ENCODE results near the gene SLC6A13.

DNA sequence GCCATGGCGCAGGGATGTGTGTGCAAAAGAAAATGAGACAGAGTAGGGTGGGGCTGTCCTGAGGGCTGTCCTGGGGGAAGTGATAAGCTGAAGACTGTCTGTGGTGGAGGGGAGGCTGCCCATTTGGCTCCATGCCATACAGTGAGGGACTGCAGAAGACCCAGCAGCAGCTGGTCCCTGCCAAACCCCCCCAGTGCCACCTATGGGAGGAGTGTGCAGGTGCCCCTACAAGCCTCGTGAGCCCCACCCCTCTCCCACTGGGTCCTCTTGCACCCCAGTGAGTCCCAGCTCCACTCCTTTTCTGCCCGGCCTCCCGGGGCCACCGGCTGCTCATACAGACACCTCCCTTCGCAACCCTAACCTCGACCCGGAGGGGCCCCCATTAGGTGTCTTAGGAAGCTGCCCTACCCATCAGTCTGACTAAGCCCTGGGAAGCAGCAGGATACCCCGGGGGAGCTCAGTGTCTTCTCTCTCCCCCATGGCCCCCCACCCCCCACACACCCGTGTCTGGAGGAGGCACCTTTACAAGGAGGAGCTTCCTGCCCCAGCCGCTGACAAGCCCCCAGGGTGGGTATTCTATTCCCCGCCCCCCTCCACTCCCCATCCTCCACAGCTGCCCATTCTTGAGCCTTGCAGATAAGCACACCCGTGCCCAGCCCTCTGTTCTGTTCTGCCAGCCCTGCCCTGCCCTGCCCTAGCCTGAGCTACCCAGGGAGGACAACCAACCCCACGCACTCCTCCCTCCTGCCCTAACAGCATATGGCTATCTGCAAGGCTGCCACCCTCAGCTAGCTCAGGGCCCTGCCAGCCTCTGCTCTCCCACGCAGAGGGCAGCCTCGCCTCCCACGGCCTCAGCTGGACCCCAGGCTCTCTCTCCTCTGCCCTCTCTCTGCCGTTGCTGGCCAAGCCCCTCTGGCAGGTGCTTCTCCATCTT, 90.6 kb downstream of the SLC6A13 start:
- TF ChIP-seq CTCF (IDR thresholded peaks at IDR 0.05), result no peak
- no peak for TF ChIP-seq POLR2AphosphoS5 (IDR thresholded peaks at IDR 0.05)
- TF ChIP-seq POLR2A (IDR thresholded peaks at IDR 0.05), result no peak
